Dendritic cell treated with granulocyte-macrophage colony-stimulating factor and Interleukin-4, amounts not matched to agents 40 ng/mL and 50 ng/mL, for 4 days (primary cell): Measurements from ENCODE around the gene OLIG1.

Experiments
- H3K27ac Mint-ChIP-seq: one replicate; pipeline ENCODE4 v1.8.0; 2022; ENCODE audit warnings: mild to moderate bottlenecking, mixed read lengths
- H3K27me3 Mint-ChIP-seq: one replicate; pipeline ENCODE4 v1.8.0; 2022; ENCODE audit warnings: mild to moderate bottlenecking, mixed read lengths
- H3K36me3 Mint-ChIP-seq: one replicate; pipeline ENCODE4 v1.8.0; 2022; ENCODE audit warnings: low read depth, mixed read lengths
- H3K4me1 Mint-ChIP-seq: one replicate; pipeline ENCODE4 v1.8.0; 2022; ENCODE audit warnings: low read depth, mixed read lengths
- H3K4me3 Mint-ChIP-seq: one replicate; pipeline ENCODE4 v1.8.0; 2022; ENCODE audit warnings: mild to moderate bottlenecking, moderate library complexity, mixed read lengths
- H3K9me3 Mint-ChIP-seq: one replicate; pipeline ENCODE4 v1.8.0; 2022; ENCODE audit warnings: mixed read lengths
- intact Hi-C: fragments of 100-400 bp; cut with micrococcal nuclease; formaldehyde crosslinking; loops from one replicate; pipeline ENCODE4 v1.15.0; 2022

Gene OLIG1

DNA sequence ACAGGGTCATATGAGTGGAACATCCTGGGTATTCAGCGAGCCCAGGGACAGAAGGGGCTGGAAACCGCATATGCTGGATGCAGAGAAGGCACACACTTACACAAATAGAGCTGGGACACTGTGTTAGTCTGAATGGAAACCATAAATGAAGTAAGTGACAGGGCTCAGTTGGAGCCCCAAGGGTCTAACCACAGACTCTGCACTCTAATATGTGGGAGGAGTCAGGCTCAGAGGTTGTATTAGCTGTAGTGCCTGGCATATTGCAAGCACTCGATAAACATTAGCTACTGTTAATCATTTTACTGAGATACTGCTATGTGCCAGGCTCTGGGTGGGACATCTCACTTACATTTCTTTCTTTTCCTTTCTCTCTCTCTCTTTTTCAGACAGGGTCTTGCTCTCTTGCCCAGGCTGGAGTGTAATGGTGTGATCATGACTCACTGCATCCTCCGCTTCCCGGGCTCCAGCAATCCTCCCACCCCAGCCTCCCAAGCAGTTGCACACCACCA is 6.5 kb upstream of the OLIG1 start:
- Mint-ChIP-seq H3K4me3 (no peak overlapping the region), H3K27ac (no peak overlapping the region), H3K36me3 (no peaks in the 10 kb centered on the region), H3K4me1 (peaks cover 79% of the 10 kb centered on the region), H3K27me3 (peaks cover 21% of the 10 kb centered on the region), H3K9me3 (no peaks in the 10 kb centered on the region)
- intact Hi-C loops = no loop called here

DNA sequence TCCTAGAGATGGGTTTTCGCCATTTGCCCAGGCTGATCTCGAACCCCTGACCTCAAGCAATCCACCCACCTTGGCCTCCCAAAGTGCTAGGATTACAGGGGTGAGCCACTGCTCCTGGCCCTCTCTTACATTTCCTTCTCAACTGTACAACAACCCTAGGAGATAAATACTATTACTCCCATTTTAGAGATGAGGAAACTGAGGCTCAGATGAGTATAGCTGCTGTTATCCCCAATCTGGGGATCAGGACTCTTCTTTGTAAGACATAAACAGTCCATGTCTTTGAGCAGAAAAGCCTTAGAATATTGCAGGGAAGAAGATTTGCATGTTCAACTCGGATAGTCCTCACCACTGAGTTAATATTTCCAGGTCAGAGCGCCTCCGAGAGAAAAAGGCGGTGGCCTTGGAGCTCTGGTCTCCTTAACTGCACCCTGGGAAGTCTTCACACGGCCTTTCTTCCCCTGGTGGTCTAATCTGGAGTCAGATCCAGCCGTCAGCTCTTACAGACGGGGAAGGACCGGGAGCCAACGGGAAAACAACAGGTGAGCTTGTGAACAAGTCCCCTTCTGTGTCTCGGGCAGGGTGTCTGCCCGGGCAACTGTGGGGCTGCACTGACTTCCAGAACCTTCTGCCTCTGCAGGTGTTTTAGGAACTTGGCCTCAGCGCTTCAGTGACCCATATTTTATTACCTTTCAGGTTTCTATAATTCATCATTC is 5.9 kb upstream of the OLIG1 start:
- intact Hi-C loops = no loop called here
- Mint-ChIP-seq H3K4me3 (no peak overlapping the region), H3K4me1 (peaks cover 76% of the 10 kb centered on the region), H3K27ac (no peak overlapping the region), H3K36me3 (no peaks in the 10 kb centered on the region), H3K9me3 (no peaks in the 10 kb centered on the region), H3K27me3 (peaks cover 27% of the 10 kb centered on the region)

DNA sequence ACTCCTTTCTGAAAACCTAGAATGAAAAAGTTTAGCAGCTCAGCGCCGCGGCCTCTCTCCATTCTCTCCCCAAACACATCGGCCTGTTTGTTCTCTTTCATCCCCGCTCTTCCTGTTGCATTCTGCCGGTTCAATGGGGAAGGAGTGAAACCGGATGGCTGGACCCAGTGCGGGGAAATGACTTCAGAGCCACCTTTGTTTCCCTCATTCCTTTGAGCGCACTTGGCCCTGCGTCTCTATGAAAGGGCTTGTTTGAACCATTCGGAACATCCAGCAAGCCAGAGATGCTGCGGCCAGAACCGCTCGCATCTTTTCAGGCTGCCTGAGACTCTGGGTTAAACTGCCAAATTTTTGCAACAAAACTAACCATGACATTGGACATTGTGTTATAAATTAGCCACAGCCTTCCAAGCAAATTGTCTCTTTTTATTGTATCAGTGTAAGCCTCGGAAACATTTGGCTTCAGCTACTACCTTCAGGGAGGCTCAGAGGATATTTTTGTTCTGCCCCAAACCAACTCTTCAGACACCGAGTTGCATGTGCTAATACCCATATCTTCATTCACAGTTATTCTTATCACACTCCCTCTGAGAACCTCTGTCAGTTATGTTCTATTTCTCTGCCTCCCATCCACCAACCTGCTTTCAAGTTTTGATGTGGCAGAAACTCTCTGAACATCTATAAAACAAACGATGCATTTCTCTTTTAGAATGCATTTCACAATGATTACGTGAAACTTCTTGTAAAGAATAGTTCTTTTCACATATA is 5.1 kb upstream of the OLIG1 start:
- no peak overlapping the region for H3K27ac Mint-ChIP-seq
- no peaks in the 10 kb centered on the region for H3K9me3 Mint-ChIP-seq
- H3K36me3 Mint-ChIP-seq = no peaks in the 10 kb centered on the region
- H3K4me1 Mint-ChIP-seq = peaks cover 74% of the 10 kb centered on the region
- peaks cover 34% of the 10 kb centered on the region for H3K27me3 Mint-ChIP-seq
- no peak overlapping the region for H3K4me3 Mint-ChIP-seq
- intact Hi-C loops = no loop called here

DNA sequence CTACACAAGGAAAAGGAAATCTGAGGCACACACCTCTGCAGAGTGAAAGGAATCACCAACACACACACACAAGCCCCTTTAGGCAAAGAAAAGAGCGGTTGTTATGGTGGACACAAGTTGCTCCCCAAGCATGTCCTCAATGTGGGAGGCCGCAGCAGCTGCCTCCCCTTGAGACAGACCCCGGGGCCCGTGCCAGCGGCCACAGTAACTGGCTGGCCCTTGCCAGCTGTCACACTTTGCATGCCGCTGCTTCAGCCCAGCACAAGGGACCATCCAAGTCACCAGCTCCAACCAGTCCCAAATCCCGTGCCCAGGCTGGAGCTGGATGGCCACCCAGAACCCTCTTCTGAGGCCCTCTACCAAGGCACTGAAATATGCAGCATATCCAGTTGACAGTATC is 2.9 kb upstream of the OLIG1 start:
- H3K9me3 Mint-ChIP-seq = no peaks in the 10 kb centered on the region
- intact Hi-C loops = no loop called here

DNA sequence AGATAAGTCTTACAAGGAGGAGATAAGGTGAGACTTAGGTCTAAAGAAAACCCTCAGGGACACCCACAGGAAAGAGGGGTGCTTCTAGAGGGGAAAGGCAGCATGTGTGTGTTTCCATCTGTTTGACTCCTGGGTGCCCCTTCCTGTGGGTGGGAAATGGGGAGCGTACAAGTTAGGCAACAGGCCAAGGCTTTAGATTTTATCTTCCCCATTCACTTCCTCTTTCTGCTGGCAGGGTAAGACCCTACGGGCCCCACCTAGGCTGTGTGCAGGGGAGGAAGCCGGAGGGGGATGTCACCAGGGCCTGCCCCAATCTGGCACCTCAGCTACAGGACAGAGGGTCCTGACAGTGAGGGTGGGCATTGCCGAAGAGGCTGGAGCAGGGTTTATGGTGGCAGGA is 2.5 kb upstream of the OLIG1 start:
- H3K4me1 Mint-ChIP-seq = peaks cover 77% of the 10 kb centered on the region
- intact Hi-C loops = no loop called here
- no peak overlapping the region for H3K27ac Mint-ChIP-seq
- no peaks in the 10 kb centered on the region for H3K9me3 Mint-ChIP-seq
- peaks cover 52% of the 10 kb centered on the region for H3K27me3 Mint-ChIP-seq
- no peaks in the 10 kb centered on the region for H3K36me3 Mint-ChIP-seq
- no peak overlapping the region for H3K4me3 Mint-ChIP-seq

More for the DNA sequence above, 2.9 kb upstream of the OLIG1 start:
- Mint-ChIP-seq H3K27ac (no peak overlapping the region), H3K27me3 (peaks cover 47% of the 10 kb centered on the region), H3K4me3 (no peak overlapping the region), H3K4me1 (peaks cover 74% of the 10 kb centered on the region), H3K36me3 (no peaks in the 10 kb centered on the region)

DNA sequence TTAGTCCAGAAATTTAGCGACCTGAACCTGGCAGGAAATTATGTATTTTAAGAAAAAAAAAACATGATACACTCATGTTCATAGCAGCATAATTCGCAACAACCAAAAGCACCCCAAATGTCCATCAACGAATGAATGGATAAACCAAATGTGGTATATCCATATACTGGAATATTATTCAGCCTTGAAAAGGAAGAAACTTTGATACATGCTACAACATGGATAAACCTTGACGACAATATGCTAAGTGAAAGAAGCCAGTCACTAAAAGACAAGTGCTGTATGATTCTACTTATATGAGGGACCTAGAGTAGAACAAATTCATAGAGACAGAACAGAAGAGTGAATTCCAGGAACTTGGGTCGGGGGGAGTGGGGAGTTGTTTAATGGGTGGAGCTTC is 698 bp upstream of the OLIG1 start:
- H3K4me1 Mint-ChIP-seq = peaks cover 64% of the 10 kb centered on the region
- H3K4me3 Mint-ChIP-seq = no peak overlapping the region
- intact Hi-C loops = no loop called here
- H3K36me3 Mint-ChIP-seq = no peaks in the 10 kb centered on the region
- H3K9me3 Mint-ChIP-seq = no peaks in the 10 kb centered on the region
- no peak overlapping the region for H3K27ac Mint-ChIP-seq
- peaks cover 60% of the 10 kb centered on the region for H3K27me3 Mint-ChIP-seq

DNA sequence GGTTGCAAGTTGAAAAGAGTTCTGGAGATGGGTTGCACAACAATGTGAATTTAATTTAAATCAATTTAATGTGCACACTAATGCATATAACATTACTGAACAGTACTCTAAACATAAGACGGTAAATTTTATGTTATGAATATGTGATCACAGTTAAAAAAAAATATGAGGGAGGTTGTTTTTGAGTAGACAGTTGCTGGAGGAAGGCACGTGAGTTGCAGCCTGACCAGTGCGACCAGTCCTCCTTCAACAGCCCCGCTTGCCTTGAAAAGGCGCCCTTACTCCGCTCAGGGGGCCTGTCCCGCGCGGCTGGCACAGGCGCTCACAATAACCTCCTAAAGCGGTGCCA is 322 bp upstream of the OLIG1 start:
- H3K4me3 Mint-ChIP-seq = peak overlapping the region; percentile 69
- intact Hi-C loops = no loop called here
- H3K9me3 Mint-ChIP-seq = no peaks in the 10 kb centered on the region
- H3K4me1 Mint-ChIP-seq = peaks cover 60% of the 10 kb centered on the region
- H3K36me3 Mint-ChIP-seq = no peaks in the 10 kb centered on the region
- no peak overlapping the region for H3K27ac Mint-ChIP-seq
- peaks cover 59% of the 10 kb centered on the region for H3K27me3 Mint-ChIP-seq

DNA sequence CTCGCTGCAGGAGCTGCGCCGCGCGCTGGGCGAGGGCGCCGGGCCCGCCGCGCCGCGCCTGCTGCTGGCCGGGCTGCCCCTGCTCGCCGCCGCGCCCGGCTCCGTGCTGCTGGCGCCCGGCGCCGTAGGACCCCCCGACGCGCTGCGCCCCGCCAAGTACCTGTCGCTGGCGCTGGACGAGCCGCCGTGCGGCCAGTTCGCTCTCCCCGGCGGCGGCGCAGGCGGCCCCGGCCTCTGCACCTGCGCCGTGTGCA is 730 bp downstream of the OLIG1 start:
- no peak overlapping the region for H3K27ac Mint-ChIP-seq
- peak overlapping the region; percentile 79 for H3K4me3 Mint-ChIP-seq
- H3K27me3 Mint-ChIP-seq = peaks cover 64% of the 10 kb centered on the region
- no peaks in the 10 kb centered on the region for H3K9me3 Mint-ChIP-seq
- H3K4me1 Mint-ChIP-seq = peaks cover 53% of the 10 kb centered on the region
- no peaks in the 10 kb centered on the region for H3K36me3 Mint-ChIP-seq
- intact Hi-C loops = loop anchor here (5.0 to 10.0 kb wide), 2 partner anchors 43 to 54 kb away; partner anchors contain the start of gene OLIG2

DNA sequence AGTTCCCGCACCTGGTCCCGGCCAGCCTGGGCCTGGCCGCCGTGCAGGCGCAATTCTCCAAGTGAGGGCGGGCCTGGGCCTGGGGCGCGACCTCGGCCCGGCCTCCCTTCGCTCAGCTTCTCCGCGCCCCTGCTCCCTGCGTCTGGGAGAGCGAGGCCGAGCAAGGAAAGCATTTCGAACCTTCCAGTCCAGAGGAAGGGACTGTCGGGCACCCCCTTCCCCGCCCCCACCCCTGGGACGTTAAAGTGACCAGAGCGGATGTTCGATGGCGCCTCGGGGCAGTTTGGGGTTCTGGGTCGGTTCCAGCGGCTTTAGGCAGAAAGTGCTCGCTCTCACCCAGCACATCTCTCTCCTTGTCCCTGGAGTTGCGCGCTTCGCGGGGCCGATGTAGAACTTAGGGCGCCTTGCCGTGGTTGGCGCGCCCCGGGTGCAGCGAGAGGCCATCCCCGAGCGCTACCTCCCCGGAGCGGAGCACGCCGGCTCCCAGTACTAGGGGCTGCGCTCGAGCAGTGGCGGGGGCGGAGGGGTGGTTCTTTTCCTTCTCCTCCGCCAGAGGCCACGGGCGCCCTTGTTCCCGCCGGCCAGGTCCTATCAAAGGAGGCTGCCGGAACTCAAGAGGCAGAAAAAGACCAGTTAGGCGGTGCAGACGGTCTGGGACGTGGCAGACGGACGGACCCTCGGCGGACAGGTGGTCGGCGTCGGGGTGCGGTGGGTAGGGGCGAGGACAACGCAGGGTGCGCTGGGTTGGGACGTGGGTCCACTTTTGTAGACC is 1.2 kb downstream of the OLIG1 start:
- peaks cover 68% of the 10 kb centered on the region for H3K27me3 Mint-ChIP-seq
- peak overlapping the region; percentile 56 for H3K27ac Mint-ChIP-seq
- peak overlapping the region; percentile 79 for H3K4me3 Mint-ChIP-seq
- H3K9me3 Mint-ChIP-seq = no peaks in the 10 kb centered on the region
- intact Hi-C loops = loop anchor here (5.0 to 10.0 kb wide), 2 partner anchors 44 to 54 kb away; partner anchors contain the start of gene OLIG2
- peaks cover 52% of the 10 kb centered on the region for H3K4me1 Mint-ChIP-seq
- H3K36me3 Mint-ChIP-seq = no peaks in the 10 kb centered on the region

DNA sequence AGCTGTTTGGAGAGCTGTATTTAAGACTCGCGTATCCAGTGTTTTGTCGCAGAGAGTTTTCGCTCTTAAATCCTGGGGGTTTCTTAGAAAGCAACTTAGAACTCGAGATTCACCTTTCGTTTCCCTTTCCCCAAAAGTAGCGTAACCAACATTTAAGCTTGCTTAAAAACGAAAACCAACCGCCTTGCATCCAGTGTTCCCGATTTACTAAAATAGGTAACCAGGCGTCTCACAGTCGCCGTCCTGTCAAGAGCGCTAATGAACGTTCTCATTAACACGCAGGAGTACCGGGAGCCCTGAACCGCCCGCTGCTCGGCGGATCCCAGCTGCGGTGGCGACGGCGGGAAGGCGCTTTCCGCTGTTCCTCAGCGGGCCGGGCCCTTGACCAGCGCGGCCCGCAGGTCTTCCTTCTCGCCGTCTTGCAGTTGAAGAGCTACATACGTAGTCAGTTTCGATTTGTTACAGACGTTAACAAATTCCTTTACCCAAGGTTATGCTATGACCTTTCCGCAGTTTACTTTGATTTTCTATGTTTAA is 1.9 kb downstream of the OLIG1 start:
- Mint-ChIP-seq H3K4me3 (peak overlapping the region; percentile 79), H3K27ac (peak overlapping the region; percentile 56), H3K36me3 (no peaks in the 10 kb centered on the region), H3K4me1 (peaks cover 45% of the 10 kb centered on the region), H3K27me3 (peaks cover 65% of the 10 kb centered on the region), H3K9me3 (no peaks in the 10 kb centered on the region)
- intact Hi-C loops = loop anchor here (5.0 to 10.0 kb wide), 2 partner anchors 45 to 53 kb away; partner anchors contain the start of gene OLIG2

DNA sequence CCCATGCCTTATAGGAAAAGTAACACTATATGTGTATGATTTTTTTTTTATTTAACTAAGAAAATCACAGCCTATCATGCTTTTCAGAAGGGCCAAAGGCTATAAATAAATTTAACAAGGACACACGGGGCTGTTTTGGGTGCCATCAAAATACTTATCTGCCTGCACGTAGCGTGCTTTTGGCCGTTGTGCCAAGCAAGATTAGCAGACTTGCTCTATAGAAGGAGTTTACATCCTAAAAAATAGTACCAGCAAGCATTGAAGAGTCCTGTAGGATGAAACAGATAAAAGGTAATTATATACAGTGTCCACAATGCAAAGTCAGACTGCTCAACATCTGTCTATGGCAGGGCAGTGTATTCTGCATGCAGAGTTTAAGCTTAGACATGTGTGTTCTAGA is 3.7 kb downstream of the OLIG1 start:
- H3K4me1 Mint-ChIP-seq = peaks cover 29% of the 10 kb centered on the region
- no peaks in the 10 kb centered on the region for H3K36me3 Mint-ChIP-seq
- no peaks in the 10 kb centered on the region for H3K9me3 Mint-ChIP-seq
- H3K27me3 Mint-ChIP-seq = peaks cover 64% of the 10 kb centered on the region
- intact Hi-C loops = loop anchor here (5.0 to 10.0 kb wide), 2 partner anchors 46 to 51 kb away; partner anchors contain the start of gene OLIG2
- no peak overlapping the region for H3K4me3 Mint-ChIP-seq
- H3K27ac Mint-ChIP-seq = no peak overlapping the region

DNA sequence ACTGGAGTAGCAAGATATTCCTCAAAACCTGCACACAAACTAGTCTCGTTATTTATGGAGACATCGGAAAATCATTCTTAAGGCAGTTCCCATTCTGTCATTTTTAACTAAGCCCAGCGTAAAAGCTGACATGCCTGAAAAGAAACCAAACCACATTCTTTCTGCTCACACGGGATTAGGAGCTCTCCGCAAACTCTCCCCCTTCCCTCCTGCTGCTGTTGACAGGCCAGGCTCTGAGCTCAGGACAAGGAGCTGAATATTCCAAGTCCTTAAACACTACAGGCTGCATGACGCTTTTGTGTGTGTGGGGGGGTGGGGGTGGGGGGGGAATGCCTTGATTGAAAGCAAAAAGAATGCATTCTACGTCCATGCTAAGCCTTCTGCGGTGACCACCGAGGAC is 5.2 kb downstream of the OLIG1 start:
- H3K4me1 Mint-ChIP-seq = peaks cover 27% of the 10 kb centered on the region
- H3K4me3 Mint-ChIP-seq = no peak overlapping the region
- H3K9me3 Mint-ChIP-seq = no peaks in the 10 kb centered on the region
- peaks cover 55% of the 10 kb centered on the region for H3K27me3 Mint-ChIP-seq
- intact Hi-C loops = loop anchor here (10.0 kb wide), 1 partner anchor 50 kb away; no protein-coding TSS in a partner anchor
- H3K27ac Mint-ChIP-seq = no peak overlapping the region
- H3K36me3 Mint-ChIP-seq = no peaks in the 10 kb centered on the region

DNA sequence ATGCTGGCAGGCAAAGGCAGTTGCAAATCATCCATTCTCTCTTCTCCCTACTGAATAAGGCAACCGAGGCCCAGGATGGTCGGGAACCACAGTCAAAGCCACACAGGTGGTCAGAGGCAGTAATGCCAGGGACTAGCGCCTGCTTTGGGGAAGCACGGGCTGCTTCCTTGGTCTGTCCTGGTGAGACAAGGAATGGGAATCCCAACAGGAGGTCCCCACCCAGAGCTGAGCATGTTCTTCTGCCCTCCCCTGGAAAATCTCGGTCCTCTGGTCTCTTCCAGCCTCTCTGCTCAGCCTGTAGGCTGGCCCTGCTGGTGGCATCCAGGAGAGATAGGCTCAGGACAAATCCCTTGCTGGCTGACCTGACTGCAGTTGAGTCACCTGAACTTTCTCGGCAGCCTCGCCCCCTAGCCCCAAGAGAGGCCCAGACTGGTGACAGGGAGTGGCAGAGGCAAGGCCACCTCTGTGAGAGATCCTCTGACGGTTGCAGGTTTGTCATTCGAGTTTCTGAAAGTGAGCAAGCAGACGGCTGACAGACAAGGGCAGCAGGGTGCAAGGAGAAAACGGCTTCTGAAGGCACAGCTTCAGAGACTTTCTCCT is 5.8 kb downstream of the OLIG1 start:
- Mint-ChIP-seq H3K4me1 (peaks cover 25% of the 10 kb centered on the region), H3K27ac (no peak overlapping the region), H3K9me3 (no peaks in the 10 kb centered on the region), H3K4me3 (no peak overlapping the region), H3K36me3 (no peaks in the 10 kb centered on the region), H3K27me3 (peaks cover 54% of the 10 kb centered on the region)
- intact Hi-C loops = loop anchor here (10.0 kb wide), 1 partner anchor 49 kb away; no protein-coding TSS in a partner anchor
